Measurements from ENCODE around the gene STYX.

GRCh38 chr14:52695481-52696091 lies 34.4 kb upstream of the STYX start, which contains the start of gene ERO1A:
- TF ChIP-seq CTCF (IDR thresholded peaks at IDR 0.05) (peak in 1 of 4 experiments; percentile 24), POLR2A (IDR thresholded peaks at IDR 0.05) (peak; percentile 68 to 75), EP300 (IDR thresholded peaks at IDR 0.05) (no peak)
